Neural progenitor cell (in vitro differentiated cells): ENCODE measurements around the gene ARHGAP31. TPM values are rescaled to one million over a fixed set of nuclear protein-coding genes. Genes with fewer than 3 reads are reported as not detected.

Experiments used
- DNase-seq: peaks from one replicate; pipeline ENCODE4 v3.0.0-alpha.2; 2016; ENCODE audit warnings: low spot score
- H2AFZ ChIP-seq: fragments of 200-600 bp; sonication (generic); replicated peaks from 2 replicates; pipeline ENCODE4 v1.6.1; 2016; ENCODE audit warnings: antibody characterized with exemption
- H3F3A ChIP-seq: fragments of 200-600 bp; sonication (generic); 2 replicates; pipeline ENCODE4 v1.6.1; 2016; ENCODE audit warnings: antibody characterized with exemption, low read depth
- H3K27ac ChIP-seq: fragments of 200-600 bp; sonication (generic); 2 replicates; pipeline ENCODE4 v1.5.1; 2016; ENCODE audit warnings: mild to moderate bottlenecking
- H3K27me3 ChIP-seq: fragments of 200-600 bp; sonication (generic); 2 replicates; pipeline ENCODE4 v1.6.1; 2016; ENCODE audit warnings: mild to moderate bottlenecking, moderate library complexity
- H3K36me3 ChIP-seq: fragments of 200-600 bp; sonication (generic); 2 replicates; pipeline ENCODE4 v1.5.1; 2016
- H3K4me1 ChIP-seq: fragments of 200-600 bp; sonication (generic); 2 replicates; pipeline ENCODE4 v1.6.1; 2016; ENCODE audit warnings: mixed run types
- H3K4me2 ChIP-seq: fragments of 200-600 bp; sonication (generic); 2 replicates; pipeline ENCODE4 v1.6.1; 2016
- H3K4me3 ChIP-seq: fragments of 200-600 bp; sonication (generic); 2 replicates; pipeline ENCODE4 v1.5.1; 2016
- H3K79me2 ChIP-seq: fragments of 200-600 bp; sonication (generic); 2 replicates; pipeline ENCODE4 v1.6.1; 2016; ENCODE audit warnings: low read depth
- H3K9ac ChIP-seq: fragments of 200-600 bp; sonication (generic); 2 replicates; pipeline ENCODE4 v1.6.1; 2016
- H3K9me3 ChIP-seq: fragments of 200-600 bp; sonication (generic); 2 replicates; pipeline ENCODE4 v1.5.1; 2016; ENCODE audit warnings: low read depth
- H4K20me1 ChIP-seq: fragments of 200-600 bp; sonication (generic); 2 replicates; pipeline ENCODE4 v1.6.1; 2016; ENCODE audit warnings: low read depth
- H3K27ac Mint-ChIP-seq: 3 replicates; pipeline ENCODE4 v1.8.0; 2021; ENCODE audit warnings: mixed read lengths
- H3K27me3 Mint-ChIP-seq: 2 replicates; pipeline ENCODE4 v1.8.0; 2022; ENCODE audit warnings: low read depth, mild to moderate bottlenecking, inconsistent platforms, moderate library complexity, mixed read lengths; ENCODE audit not compliant: insufficient read depth
- H3K36me3 Mint-ChIP-seq: 3 replicates; pipeline ENCODE4 v1.8.0; 2021; ENCODE audit warnings: mixed read lengths
- H3K4me1 Mint-ChIP-seq: 3 replicates; pipeline ENCODE4 v1.8.0; 2021; ENCODE audit warnings: mixed read lengths
- H3K4me3 Mint-ChIP-seq: 3 replicates; pipeline ENCODE4 v1.8.0; 2021; ENCODE audit warnings: mild to moderate bottlenecking, moderate library complexity, mixed read lengths
- H3K9me3 Mint-ChIP-seq: 3 replicates; pipeline ENCODE4 v1.8.0; 2020; ENCODE audit warnings: mixed read lengths
- CTCF ChIP-seq: fragments of 200-600 bp; sonication (generic); IDR thresholded peaks from 2 replicates; pipeline ENCODE4 v1.5.1; 2017; ENCODE audit warnings: antibody characterized with exemption, mild to moderate bottlenecking
- EZH2 ChIP-seq: fragments of 200-600 bp; sonication (generic); IDR thresholded peaks from 2 replicates; pipeline ENCODE4 v1.6.1; 2017; ENCODE audit warnings: antibody characterized with exemption, mild to moderate bottlenecking, moderate library complexity
- EZH2phosphoT487 ChIP-seq: fragments of 200-600 bp; sonication (generic); IDR thresholded peaks from 2 replicates; pipeline ENCODE4 v1.6.1; 2017; ENCODE audit warnings: antibody characterized with exemption
- total RNA-seq: library from RNA; depleted of rRNA; stranded (reverse); fragments of >200 nt; gene quantifications from 2 replicates; pipeline ENCODE4 v1.2.3, GENCODE V29; 2015; ENCODE audit warnings: low replicate concordance

Gene ARHGAP31
- total RNA-seq, 1 donor from 2014 or later, result 0.13 TPM

- Mint-ChIP-seq H3K27ac (no peak overlapping the region), H3K9me3 (peaks cover 2% of the 10 kb centered on the region), H3K4me3 (no peak overlapping the region), H3K36me3 (peaks cover 63% of the 10 kb centered on the region), H3K4me1 (no peaks in the 10 kb centered on the region), H3K27me3 (peaks cover 2% of the 10 kb centered on the region)
- H3K9me3 ChIP-seq, result no peaks in the 10 kb centered on the region
- H3K4me3 ChIP-seq, result no peak overlapping the region
- no peak overlapping the region for H3K27ac ChIP-seq
- no peaks in the 10 kb centered on the region for H3F3A ChIP-seq
- H3K36me3 ChIP-seq, result peaks cover 14% of the 10 kb centered on the region
- no peaks in the 10 kb centered on the region for H4K20me1 ChIP-seq
- H3K4me1 ChIP-seq, result no peaks in the 10 kb centered on the region
- no peak for DNase-seq
- H3K79me2 ChIP-seq, result no peaks in the 10 kb centered on the region
- no peak overlapping the region for H3K9ac ChIP-seq
- H3K27me3 ChIP-seq, result no peaks in the 10 kb centered on the region
- no peak overlapping the region for H2AFZ ChIP-seq
- H3K4me2 ChIP-seq, result no peak overlapping the region
- TF ChIP-seq CTCF, result no peak
- TF ChIP-seq EZH2phosphoT487, result no peak
- TF ChIP-seq EZH2, result no peak
Observed at GRCh38 chr3:119436977-119437376, 142.8 kb downstream of the ARHGAP31 start.

GRCh38 chr3:119437691-119438258 is 143.6 kb downstream of the ARHGAP31 start:
- H3K27me3 ChIP-seq, result no peaks in the 10 kb centered on the region
- H2AFZ ChIP-seq, result no peak overlapping the region
- peaks cover 65% of the 10 kb centered on the region for H3K36me3 Mint-ChIP-seq
- no peaks in the 10 kb centered on the region for H3K4me1 Mint-ChIP-seq
- no peak overlapping the region for H3K9ac ChIP-seq
- peaks cover 9% of the 10 kb centered on the region for H3K36me3 ChIP-seq
- no peaks in the 10 kb centered on the region for H3K4me1 ChIP-seq
- H3K9me3 ChIP-seq, result no peaks in the 10 kb centered on the region
- no peak overlapping the region for H3K4me2 ChIP-seq
- H3K79me2 ChIP-seq, result no peaks in the 10 kb centered on the region
- H3K4me3 Mint-ChIP-seq, result no peak overlapping the region
- no peak for TF ChIP-seq EZH2
- no peak for TF ChIP-seq CTCF
- no peak for TF ChIP-seq EZH2phosphoT487
- no peaks in the 10 kb centered on the region for H3F3A ChIP-seq
- H4K20me1 ChIP-seq, result no peaks in the 10 kb centered on the region
- H3K27ac ChIP-seq, result no peak overlapping the region
- peaks cover 3% of the 10 kb centered on the region for H3K9me3 Mint-ChIP-seq
- H3K4me3 ChIP-seq, result no peak overlapping the region
- no peak overlapping the region for H3K27ac Mint-ChIP-seq
- H3K27me3 Mint-ChIP-seq, result peaks cover 2% of the 10 kb centered on the region
- no peak for DNase-seq

GRCh38 chr3:119443179-119443578 is 149.0 kb downstream of the ARHGAP31 start:
- H3K4me1 ChIP-seq, result no peaks in the 10 kb centered on the region
- Mint-ChIP-seq H3K27ac (no peak overlapping the region), H3K9me3 (peaks cover 3% of the 10 kb centered on the region), H3K36me3 (peaks cover 50% of the 10 kb centered on the region), H3K4me1 (no peaks in the 10 kb centered on the region), H3K4me3 (no peak overlapping the region), H3K27me3 (no peaks in the 10 kb centered on the region)
- no peak overlapping the region for H3K4me2 ChIP-seq
- H3K79me2 ChIP-seq, result no peaks in the 10 kb centered on the region
- no peak overlapping the region for H3K9ac ChIP-seq
- no peak overlapping the region for H3K27ac ChIP-seq
- no peak for TF ChIP-seq EZH2
- no peak for TF ChIP-seq CTCF
- TF ChIP-seq EZH2phosphoT487, result no peak
- H2AFZ ChIP-seq, result no peak overlapping the region
- no peak for DNase-seq
- H3K4me3 ChIP-seq, result no peak overlapping the region
- no peaks in the 10 kb centered on the region for H3F3A ChIP-seq
- H4K20me1 ChIP-seq, result no peaks in the 10 kb centered on the region
- no peaks in the 10 kb centered on the region for H3K9me3 ChIP-seq
- H3K27me3 ChIP-seq, result no peaks in the 10 kb centered on the region
- no peaks in the 10 kb centered on the region for H3K36me3 ChIP-seq
